ENCODE measurements around the gene TCTN3.
"Not testable (repeated sequence)": the region's sequence is repeated elsewhere in the genome, so short reads cannot be mapped to it uniquely, and the experiment has no call there.

Gene TCTN3

GRCh38 chr10:95688648-95689047 is 5.1 kb downstream of the TCTN3 start:
- DNase-seq (ENCODE audit: low read depth): no peak

GRCh38 chr10:95683966-95684365 is 9.8 kb downstream of the TCTN3 start:
- DNase-seq (ENCODE audit: low read depth): no peak

- no peak for DNase-seq (ENCODE audit: low read depth)
These were observed 18.2 kb downstream of the TCTN3 start for GRCh38 chr10:95675403-95676116.

GRCh38 chr10:95674643-95675042 is 19.1 kb downstream of the TCTN3 start:
- DNase-seq (ENCODE audit: low read depth): no peak

- not testable (repeated sequence) for DNase-seq (ENCODE audit: low read depth)
These were observed 21.1 kb downstream of the TCTN3 start for GRCh38 chr10:95672641-95673040.

- no peak for DNase-seq (ENCODE audit: low read depth)
These were observed 29.2 kb downstream of the TCTN3 start for GRCh38 chr10:95664543-95664942.

- DNase-seq (ENCODE audit: low read depth): no peak
These were observed 30.2 kb downstream of the TCTN3 start for GRCh38 chr10:95663496-95663895.

- no peak for DNase-seq (ENCODE audit: low read depth)
These were observed 31.9 kb downstream of the TCTN3 start for GRCh38 chr10:95661818-95662217.

- DNase-seq (ENCODE audit: low read depth): peak; percentile 9
These were observed 33.4 kb downstream of the TCTN3 start for GRCh38 chr10:95660283-95660682.

GRCh38 chr10:95657250-95657649 is 36.5 kb downstream of the TCTN3 start:
- DNase-seq (ENCODE audit: low read depth): no peak

GRCh38 chr10:95656291-95657164 is 37.2 kb downstream of the TCTN3 start, which contains the start of gene ALDH18A1:
Gene ALDH18A1 (minus strand): TSS chr10:95656711. CDS start chr10:95653377, 3,334 bp downstream.
- peak; percentile 79 for DNase-seq (ENCODE audit: low read depth)

- peak; percentile 9 for DNase-seq (ENCODE audit: low read depth)
These were observed 38.0 kb downstream of the TCTN3 start for GRCh38 chr10:95655571-95656290.

GRCh38 chr10:95653895-95654294 is 39.8 kb downstream of the TCTN3 start:
- DNase-seq (ENCODE audit: low read depth): no peak

- peak; percentile 0 for DNase-seq (ENCODE audit: low read depth)
These were observed 42.2 kb downstream of the TCTN3 start for GRCh38 chr10:95651346-95652060.

GRCh38 chr10:95650232-95650631 is 43.5 kb downstream of the TCTN3 start:
- no peak for DNase-seq (ENCODE audit: low read depth)

GRCh38 chr10:95648138-95648537 is 45.6 kb downstream of the TCTN3 start:
- DNase-seq (ENCODE audit: low read depth): no peak

GRCh38 chr10:95646160-95646559 is 47.6 kb downstream of the TCTN3 start:
- no peak for DNase-seq (ENCODE audit: low read depth)

GRCh38 chr10:95644901-95645300 is 48.8 kb downstream of the TCTN3 start:
- no peak for DNase-seq (ENCODE audit: low read depth)

- DNase-seq (ENCODE audit: low read depth): no peak
These were observed 52.8 kb downstream of the TCTN3 start for GRCh38 chr10:95640891-95641315.

- DNase-seq (ENCODE audit: low read depth): no peak
These were observed 55.8 kb downstream of the TCTN3 start for GRCh38 chr10:95637911-95638310.

GRCh38 chr10:95637140-95637539 is 56.6 kb downstream of the TCTN3 start:
- no peak for DNase-seq (ENCODE audit: low read depth)

GRCh38 chr10:95635319-95635733 is 58.4 kb downstream of the TCTN3 start:
- DNase-seq (ENCODE audit: low read depth): no peak

Measured in GM04504 (cell line).